ENCODE data around the gene LFNG.

Gene LFNG

GRCh38 chr7:2519119-2519930, at the start of gene LFNG:
LFNG (plus strand) TSS chr7:2519774; CDS start chr7:2519862, 88 bp downstream.
- DNase-seq, result peak; percentile 97

- no peak for DNase-seq
Measured at GRCh38 chr7:2470204-2471021, 49.2 kb upstream of the LFNG start.

- no peak for DNase-seq
Measured at GRCh38 chr7:2471022-2471329, 48.6 kb upstream of the LFNG start.

GRCh38 chr7:2471396-2471795, 48.2 kb upstream of the LFNG start:
- DNase-seq, result no peak

- DNase-seq, result no peak
Measured at GRCh38 chr7:2472739-2473138, 46.8 kb upstream of the LFNG start.

- DNase-seq, result no peak
Measured at GRCh38 chr7:2473496-2474180, 45.9 kb upstream of the LFNG start.

- DNase-seq, result no peak
Measured at GRCh38 chr7:2474224-2474623, 45.4 kb upstream of the LFNG start.

GRCh38 chr7:2474813-2475677, 44.5 kb upstream of the LFNG start:
- no peak for DNase-seq

- DNase-seq, result no peak
Measured at GRCh38 chr7:2475678-2476015, 43.9 kb upstream of the LFNG start.

GRCh38 chr7:2476298-2476697, 43.3 kb upstream of the LFNG start, which contains the start of gene GRIFIN:
GRIFIN (minus strand) TSS chr7:2476398; CDS start chr7:2476383, 15 bp downstream.
- DNase-seq, result no peak

GRCh38 chr7:2476776-2477446, 42.7 kb upstream of the LFNG start:
- DNase-seq, result no peak

- DNase-seq, result peak; percentile 77
Measured at GRCh38 chr7:2477447-2478398, 41.9 kb upstream of the LFNG start.

GRCh38 chr7:2478399-2478785, 41.2 kb upstream of the LFNG start:
- no peak for DNase-seq

GRCh38 chr7:2478800-2479199, 40.8 kb upstream of the LFNG start:
- DNase-seq, result no peak

- DNase-seq, result no peak
Measured at GRCh38 chr7:2479276-2480069, 40.1 kb upstream of the LFNG start.

GRCh38 chr7:2480070-2480408, 39.5 kb upstream of the LFNG start:
- no peak for DNase-seq

GRCh38 chr7:2481195-2481594, 38.4 kb upstream of the LFNG start:
- no peak for DNase-seq

GRCh38 chr7:2482725-2483451, 36.7 kb upstream of the LFNG start:
- peak; percentile 27 for DNase-seq

GRCh38 chr7:2483494-2483893, 36.1 kb upstream of the LFNG start:
- peak; percentile 95 for DNase-seq

- no peak for DNase-seq
Measured at GRCh38 chr7:2484868-2485267, 34.7 kb upstream of the LFNG start.
